Mesenchymal stem cell (in vitro differentiated cells and primary cell): ENCODE data around the gene AIG1.

Source experiments
- DNase-seq: peaks from one replicate; pipeline ENCODE4 v3.0.0-alpha.2; 2013
- H2AFZ ChIP-seq: one replicate; pipeline ENCODE4 v1.6.1; 2013; ENCODE audit warnings: low read depth, mild to moderate bottlenecking, control low read depth, inconsistent platforms, low read length, moderate library complexity
- H2AK5ac ChIP-seq: 2 replicates; pipeline ENCODE4 v1.6.1; 2013; ENCODE audit warnings: low read length, moderate library complexity, mild to moderate bottlenecking, inconsistent platforms; ENCODE audit not compliant: severe bottlenecking
- H2BK120ac ChIP-seq: one replicate; pipeline ENCODE4 v1.6.1; 2013; ENCODE audit warnings: low read depth, mild to moderate bottlenecking, inconsistent platforms, low read length, moderate library complexity
- H2BK12ac ChIP-seq, 2 experiments: one replicate each; pipeline ENCODE4 v1.6.1; 2013; ENCODE audit warnings: inconsistent platforms in 2 of 2, low read length in 2 of 2, mild to moderate bottlenecking in 2 of 2, moderate library complexity in 2 of 2, control low read depth in 1 of 2
- H2BK15ac ChIP-seq: one replicate; pipeline ENCODE4 v1.6.1; 2013; ENCODE audit warnings: mild to moderate bottlenecking, low read depth, inconsistent platforms; ENCODE audit not compliant: poor library complexity, severe bottlenecking
- H2BK5ac ChIP-seq: 2 replicates; pipeline ENCODE4 v1.6.1; 2013; ENCODE audit warnings: low read depth, mild to moderate bottlenecking, low read length, control low read depth, inconsistent platforms; ENCODE audit not compliant: poor library complexity, severe bottlenecking
- H3K14ac ChIP-seq, 2 experiments: one replicate each; pipeline ENCODE4 v1.6.1; 2013; ENCODE audit warnings: inconsistent platforms in 2 of 2, low read length in 2 of 2, control low read depth in 1 of 2, mild to moderate bottlenecking in 1 of 2, moderate library complexity in 1 of 2
- H3K18ac ChIP-seq, 2 experiments: one replicate each; pipeline ENCODE4 v1.6.1; 2013; ENCODE audit warnings: inconsistent platforms in 2 of 2, low read length in 2 of 2, control low read depth in 1 of 2, low read depth in 1 of 2, mild to moderate bottlenecking in 1 of 2
- H3K23ac ChIP-seq, 2 experiments: one replicate each; pipeline ENCODE4 v1.6.1; 2013; ENCODE audit warnings: inconsistent platforms in 2 of 2, low read length in 2 of 2, mild to moderate bottlenecking in 2 of 2, moderate library complexity in 2 of 2, control low read depth in 1 of 2
- H3K27ac ChIP-seq: 2 replicates; pipeline ENCODE4 v1.5.1; 2013; ENCODE audit warnings: mild to moderate bottlenecking, moderate library complexity, low read length, control low read depth, inconsistent platforms; ENCODE audit not compliant: poor library complexity, severe bottlenecking
- H3K27me3 ChIP-seq, 2 experiments: 2 replicates each; pipeline versions ENCODE4 v1.6.1 to v1.7.0; 2013; ENCODE audit warnings: low read length in 2 of 2, mild to moderate bottlenecking in 2 of 2, moderate library complexity in 2 of 2, control low read depth in 1 of 2, inconsistent platforms in 1 of 2; ENCODE audit not compliant: control insufficient read depth in 1 of 2, insufficient read depth in 1 of 2
- H3K36me3 ChIP-seq, 2 experiments: 2 replicates each; pipeline versions ENCODE4 v1.6.1 to v1.7.0; 2013; ENCODE audit warnings: low read length in 2 of 2, control low read depth in 1 of 2, inconsistent platforms in 1 of 2, low read depth in 1 of 2, mild to moderate bottlenecking in 1 of 2; ENCODE audit not compliant: insufficient read depth in 2 of 2, control insufficient read depth in 1 of 2
- H3K4ac ChIP-seq, 2 experiments: one replicate each; pipeline ENCODE4 v1.6.1; 2013; ENCODE audit warnings: inconsistent platforms in 2 of 2, low read length in 2 of 2, mild to moderate bottlenecking in 2 of 2, moderate library complexity in 2 of 2, control low read depth in 1 of 2, low read depth in 1 of 2
- H3K4me1 ChIP-seq: 2 replicates; pipeline ENCODE4 v1.6.1; 2013; ENCODE audit warnings: low read depth, low read length, control low read depth; ENCODE audit not compliant: control insufficient read depth, insufficient read depth
- H3K4me2 ChIP-seq: 2 replicates; pipeline ENCODE4 v1.6.1; 2013; ENCODE audit warnings: low read length, mild to moderate bottlenecking, inconsistent platforms; ENCODE audit not compliant: poor library complexity, severe bottlenecking
- H3K4me3 ChIP-seq, 2 experiments: 2 replicates each; pipeline versions ENCODE4 v1.5.1 to v1.7.0; 2013; ENCODE audit warnings: low read length in 2 of 2, mild to moderate bottlenecking in 2 of 2, control low read depth in 1 of 2, low read depth in 1 of 2; ENCODE audit not compliant: insufficient read depth in 1 of 2
- H3K79me1 ChIP-seq: replicated peaks from 2 replicates; pipeline ENCODE4 v1.6.1; 2013; ENCODE audit warnings: mild to moderate bottlenecking, control low read depth, low read length, inconsistent platforms; ENCODE audit not compliant: poor library complexity, severe bottlenecking
- H3K9ac ChIP-seq: 2 replicates; pipeline ENCODE4 v1.7.0; 2013; ENCODE audit warnings: mild to moderate bottlenecking, low read length, moderate library complexity
- H3K9me3 ChIP-seq: 2 replicates; pipeline ENCODE4 v1.7.0; 2013; ENCODE audit warnings: mild to moderate bottlenecking, low read length; ENCODE audit not compliant: control insufficient read depth
- H4K8ac ChIP-seq: one replicate; pipeline ENCODE4 v1.6.1; 2013; ENCODE audit warnings: inconsistent platforms, mild to moderate bottlenecking, low read length, moderate library complexity
- H4K91ac ChIP-seq: one replicate; pipeline ENCODE4 v1.6.1; 2013; ENCODE audit warnings: mild to moderate bottlenecking, low read length, inconsistent platforms
- WGBS: methylation state at CpG from one replicate; pipeline ENCODE4 v1.1.7; 2013; ENCODE audit warnings: mixed read lengths; 5-methylcytosine and 5-hydroxymethylcytosine counted together

AIG1 gene

DNA sequence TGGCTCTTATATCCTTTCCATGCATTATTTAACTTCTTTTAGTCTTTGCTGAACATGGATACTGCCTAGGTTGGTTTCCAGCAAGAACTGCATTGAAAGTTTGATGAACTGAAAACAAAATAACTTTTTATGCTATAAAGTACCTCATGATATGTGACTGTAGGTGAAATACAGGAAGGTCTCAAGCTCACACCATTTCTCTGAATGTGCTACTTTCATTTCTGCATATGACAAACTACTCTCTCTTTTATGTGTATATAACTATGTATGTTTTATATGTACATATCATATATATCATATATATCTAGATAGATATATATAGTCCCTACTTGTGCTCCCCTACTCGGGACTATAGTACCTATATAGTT, 65.9 kb downstream of the AIG1 start:
- Histone ChIP-seq H4K8ac (no peak overlapping the region), H4K91ac (no peak overlapping the region), H3K9me3 (peaks cover 10% of the 10 kb centered on the region), H3K23ac (no peak overlapping the region), H2BK5ac (no peak overlapping the region), H2AK5ac (no peak overlapping the region), H3K4me1 (no peaks in the 10 kb centered on the region), H3K9ac (no peak overlapping the region), H2BK15ac (no peak overlapping the region), H2BK120ac (no peak overlapping the region), H3K27me3 (no peaks in the 10 kb centered on the region), H3K36me3 (no peaks in the 10 kb centered on the region), H3K14ac (no peak overlapping the region), H3K18ac (no peak overlapping the region), H2AFZ (no peak overlapping the region), H3K79me1 (no peaks in the 10 kb centered on the region), H3K4ac (no peak overlapping the region), H3K4me3 (no peak overlapping the region), H2BK12ac (no peak overlapping the region), H3K4me2 (no peak overlapping the region), H3K27ac (no peak overlapping the region)
- no peak for DNase-seq
- no CpG with 5 or more reads among the region's 1 CpG for WGBS

DNA sequence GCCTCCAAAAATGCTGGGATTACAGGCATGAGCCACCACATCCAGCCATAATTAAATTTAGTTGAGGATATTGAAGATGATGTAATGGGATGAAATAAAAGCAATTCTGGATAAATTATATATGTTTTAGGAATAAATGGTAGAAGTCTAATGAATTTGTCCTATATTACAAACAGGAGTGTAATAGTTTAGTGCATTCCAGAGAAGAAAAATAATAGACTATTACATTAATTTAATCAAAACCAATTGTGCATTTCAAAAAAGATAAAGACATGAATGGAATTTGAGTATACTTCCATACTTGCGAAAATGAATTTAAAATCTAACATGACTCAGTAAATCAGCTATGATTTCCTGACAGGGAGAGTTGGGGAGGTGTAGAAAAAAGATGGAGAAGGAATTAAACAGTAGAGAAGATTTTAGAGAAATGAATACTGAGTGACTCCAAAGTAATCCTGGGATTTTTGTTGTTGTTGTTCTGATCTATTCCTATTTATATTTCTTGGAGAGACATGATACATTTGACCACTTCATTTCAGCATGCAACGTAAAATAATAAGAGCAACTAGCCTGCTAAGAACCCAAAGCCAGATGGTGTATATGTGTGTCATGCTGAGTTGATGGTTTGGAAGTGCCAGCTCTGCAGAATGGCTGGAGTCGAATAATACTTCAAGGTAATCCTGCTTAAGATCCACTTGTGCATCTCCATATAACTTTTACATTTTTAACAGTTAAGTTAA, 67.4 kb downstream of the AIG1 start:
- H3K27me3 ChIP-seq, result no peaks in the 10 kb centered on the region
- H3K23ac ChIP-seq, result no peak overlapping the region
- no peak overlapping the region for H4K91ac ChIP-seq
- H4K8ac ChIP-seq, result no peak overlapping the region
- no peak overlapping the region for H3K4ac ChIP-seq
- DNase-seq, result no peak
- H3K4me1 ChIP-seq, result no peaks in the 10 kb centered on the region
- H3K4me2 ChIP-seq, result no peak overlapping the region
- no peak overlapping the region for H2AFZ ChIP-seq
- no peak overlapping the region for H2BK12ac ChIP-seq
- no peak overlapping the region for H2BK15ac ChIP-seq
- no peak overlapping the region for H2BK5ac ChIP-seq
- H3K18ac ChIP-seq, result no peak overlapping the region
- H3K79me1 ChIP-seq, result no peaks in the 10 kb centered on the region
- no peak overlapping the region for H3K4me3 ChIP-seq
- peaks cover 12% of the 10 kb centered on the region for H3K9me3 ChIP-seq
- no peak overlapping the region for H3K14ac ChIP-seq
- no peaks in the 10 kb centered on the region for H3K36me3 ChIP-seq
- no peak overlapping the region for H2BK120ac ChIP-seq
- H3K27ac ChIP-seq, result no peak overlapping the region
- no peak overlapping the region for H3K9ac ChIP-seq
- no peak overlapping the region for H2AK5ac ChIP-seq
- WGBS, result 100% methylated on average over 1 of the region's 3 CpGs

DNA sequence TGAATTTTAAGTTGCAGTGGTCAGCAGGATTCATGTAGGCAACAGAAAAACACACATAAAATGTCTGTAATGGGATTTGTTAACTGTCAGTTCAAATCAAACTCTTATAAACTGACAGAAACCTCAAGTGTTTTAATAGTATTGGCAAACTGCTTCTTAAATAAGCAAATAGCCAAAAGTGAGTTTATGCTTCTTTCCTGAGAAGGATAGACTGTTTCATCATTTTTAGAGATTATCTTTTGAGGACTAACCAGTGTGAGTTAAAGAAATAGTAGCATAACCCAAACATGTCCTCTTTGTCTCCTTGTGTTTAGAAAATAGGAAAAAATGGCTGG, 68.0 kb downstream of the AIG1 start:
- Histone ChIP-seq H2BK15ac (no peak overlapping the region), H3K18ac (no peak overlapping the region), H3K4me3 (no peak overlapping the region), H2BK5ac (no peak overlapping the region), H3K4me2 (no peak overlapping the region), H4K8ac (no peak overlapping the region), H3K36me3 (no peaks in the 10 kb centered on the region), H3K27ac (no peak overlapping the region), H2AFZ (no peak overlapping the region), H3K4ac (no peak overlapping the region), H3K4me1 (no peaks in the 10 kb centered on the region), H2BK12ac (no peak overlapping the region), H3K14ac (no peak overlapping the region), H2AK5ac (no peak overlapping the region), H3K9me3 (peaks cover 12% of the 10 kb centered on the region), H3K23ac (no peak overlapping the region), H2BK120ac (no peak overlapping the region), H3K9ac (no peak overlapping the region), H3K27me3 (no peaks in the 10 kb centered on the region), H3K79me1 (no peaks in the 10 kb centered on the region), H4K91ac (no peak overlapping the region)
- DNase-seq, result no peak

DNA sequence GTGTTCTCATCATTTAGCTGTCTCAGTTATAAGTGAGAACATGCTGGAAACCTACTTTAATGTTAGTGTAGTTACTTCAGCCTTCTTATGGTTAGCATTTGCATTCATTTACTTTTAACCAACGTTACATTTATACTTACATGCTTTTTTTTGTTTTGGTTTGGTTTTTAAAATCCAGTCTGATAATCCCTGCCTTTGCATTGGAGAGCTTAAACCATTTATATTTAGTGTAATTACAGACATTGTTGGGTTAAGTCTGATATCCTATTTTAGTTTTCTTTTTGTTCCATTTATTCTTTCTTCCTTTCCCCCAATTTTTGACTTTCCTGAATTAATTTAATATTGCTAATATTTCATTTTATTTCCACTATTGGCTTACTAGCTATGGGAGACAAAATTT, 70.2 kb downstream of the AIG1 start:
- no peak overlapping the region for H2BK12ac ChIP-seq
- H2BK15ac ChIP-seq, result no peak overlapping the region
- no peak overlapping the region for H4K8ac ChIP-seq
- no peaks in the 10 kb centered on the region for H3K27me3 ChIP-seq
- H3K9ac ChIP-seq, result no peak overlapping the region
- no peak overlapping the region for H4K91ac ChIP-seq
- no peak overlapping the region for H3K4me2 ChIP-seq
- H3K79me1 ChIP-seq, result no peaks in the 10 kb centered on the region
- H2BK120ac ChIP-seq, result no peak overlapping the region
- H3K36me3 ChIP-seq, result no peaks in the 10 kb centered on the region
- H3K4me3 ChIP-seq, result no peak overlapping the region
- no peak overlapping the region for H2BK5ac ChIP-seq
- DNase-seq, result no peak
- WGBS, result no CpG with 5 or more reads among the region's 1 CpG
- no peaks in the 10 kb centered on the region for H3K4me1 ChIP-seq
- H3K9me3 ChIP-seq, result peaks cover 12% of the 10 kb centered on the region
- no peak overlapping the region for H2AK5ac ChIP-seq
- H3K23ac ChIP-seq, result no peak overlapping the region
- H3K14ac ChIP-seq, result no peak overlapping the region
- H3K18ac ChIP-seq, result no peak overlapping the region
- H2AFZ ChIP-seq, result no peak overlapping the region
- H3K27ac ChIP-seq, result no peak overlapping the region
- no peak overlapping the region for H3K4ac ChIP-seq
